ENCODE measurements around the gene HDGFL1.

HDGFL1 gene

GRCh38 chr6:22569281-22570184, at the start of gene HDGFL1:
HDGFL1 (plus strand) TSS chr6:22569566; CDS start chr6:22569576, 10 bp downstream.
- ATAC-seq (no peak), DNase-seq (no peak)

GRCh38 chr6:22521035-22521434, 48.3 kb upstream of the HDGFL1 start:
- DNase-seq (no peak), ATAC-seq (no peak)

GRCh38 chr6:22526736-22527135, 42.6 kb upstream of the HDGFL1 start:
- DNase-seq (no peak), ATAC-seq (no peak)

- no peak for ATAC-seq
- DNase-seq: no peak
Observed at GRCh38 chr6:22529866-22530265, 39.5 kb upstream of the HDGFL1 start.

GRCh38 chr6:22530506-22530905, 38.9 kb upstream of the HDGFL1 start:
- DNase-seq: no peak
- ATAC-seq: no peak

GRCh38 chr6:22536122-22536521, 33.2 kb upstream of the HDGFL1 start:
- ATAC-seq (no peak), DNase-seq (no peak)

GRCh38 chr6:22544476-22544875, 24.9 kb upstream of the HDGFL1 start:
- ATAC-seq: no peak
- DNase-seq: no peak

- DNase-seq: no peak
- no peak for ATAC-seq
Observed at GRCh38 chr6:22545051-22545450, 24.3 kb upstream of the HDGFL1 start.

- DNase-seq (no peak), ATAC-seq (no peak)
Observed at GRCh38 chr6:22546236-22546635, 23.1 kb upstream of the HDGFL1 start.

GRCh38 chr6:22550971-22551670, 18.2 kb upstream of the HDGFL1 start:
- no peak for DNase-seq

GRCh38 chr6:22556266-22556665, 13.1 kb upstream of the HDGFL1 start:
- ATAC-seq (no peak), DNase-seq (no peak)

More at GRCh38 chr6:22550971-22551670, 18.2 kb upstream of the HDGFL1 start:
- no peak for ATAC-seq

GRCh38 chr6:22557007-22557406, 12.4 kb upstream of the HDGFL1 start:
- DNase-seq (no peak), ATAC-seq (no peak)

GRCh38 chr6:22558288-22558882, 11.0 kb upstream of the HDGFL1 start:
- ATAC-seq (no peak), DNase-seq (no peak)

GRCh38 chr6:22568854-22569253, 512 bp upstream of the HDGFL1 start:
- no peak for DNase-seq
- ATAC-seq: no peak

- DNase-seq (no peak), ATAC-seq (no peak)
Observed at GRCh38 chr6:22570185-22570551, 802 bp downstream of the HDGFL1 start.

GRCh38 chr6:22575190-22575589, 5.8 kb downstream of the HDGFL1 start:
- no peak for ATAC-seq
- DNase-seq: no peak

- DNase-seq (no peak), ATAC-seq (no peak)
Observed at GRCh38 chr6:22579439-22579838, 10.1 kb downstream of the HDGFL1 start.

- ATAC-seq (no peak), DNase-seq (no peak)
Observed at GRCh38 chr6:22580337-22580736, 11.0 kb downstream of the HDGFL1 start.

GRCh38 chr6:22582417-22583205, 13.2 kb downstream of the HDGFL1 start:
- ATAC-seq (no peak), DNase-seq (no peak)

GRCh38 chr6:22583230-22583629, 13.9 kb downstream of the HDGFL1 start:
- DNase-seq: no peak
- ATAC-seq: no peak

GRCh38 chr6:22583927-22584326, 14.6 kb downstream of the HDGFL1 start:
- ATAC-seq (no peak), DNase-seq (no peak)

GRCh38 chr6:22589118-22589517, 19.8 kb downstream of the HDGFL1 start:
- DNase-seq: no peak
- ATAC-seq: no peak

All from stimulated activated naive CD8-positive, alpha-beta T cell treated with anti-CD3 and anti-CD28 coated beads, Interleukin-15, Interleukin-2, amounts not matched to agents 100 U/mL and 50 U/mL, for 24 hours (primary cell).